OCI-LY1 (cell line): ENCODE results near the gene CALHM1.

Source experiments
- H2AFZ ChIP-seq: fragments of 200-600 bp; sonication (generic), shearing (Covaris generic); 2 replicates; pipeline ENCODE4 v1.6.0; 2014; ENCODE audit warnings: antibody characterized with exemption, mild to moderate bottlenecking, low read length
- H3F3A ChIP-seq: fragments of 200-600 bp; sonication (generic), shearing (Covaris generic); 2 replicates; pipeline ENCODE4 v1.6.0; 2014; ENCODE audit warnings: mild to moderate bottlenecking, antibody characterized with exemption, low read length, moderate library complexity; ENCODE audit not compliant: insufficient read depth
- H3K27ac ChIP-seq: fragments of 200-600 bp; sonication (generic); 2 replicates; pipeline ENCODE4 v1.5.1; 2014; ENCODE audit warnings: low read length, mixed run types, mild to moderate bottlenecking, low read depth; ENCODE audit not compliant: poor library complexity, severe bottlenecking
- H3K27me3 ChIP-seq: fragments of 200-600 bp; sonication (generic); 2 replicates; pipeline ENCODE4 v1.6.0; 2014; ENCODE audit warnings: antibody characterized with exemption, mild to moderate bottlenecking, low read length, moderate library complexity; ENCODE audit not compliant: insufficient read depth
- H3K36me3 ChIP-seq: fragments of 200-600 bp; sonication (generic); 2 replicates; pipeline ENCODE4 v1.6.1; 2014; ENCODE audit warnings: mild to moderate bottlenecking, antibody characterized with exemption, low read length, moderate library complexity, mixed read lengths; ENCODE audit not compliant: insufficient read depth
- H3K4me1 ChIP-seq: fragments of 200-600 bp; sonication (generic); 2 replicates; pipeline ENCODE4 v1.5.1; 2014; ENCODE audit warnings: mild to moderate bottlenecking, low read length, moderate library complexity; ENCODE audit not compliant: insufficient read depth, severe bottlenecking
- H3K4me2 ChIP-seq: fragments of 200-600 bp; sonication (generic), shearing (Covaris generic); 2 replicates; pipeline ENCODE4 v1.6.1; 2014; ENCODE audit warnings: low read length
- H3K4me3 ChIP-seq: fragments of 200-600 bp; sonication (generic); 2 replicates; pipeline ENCODE4 v1.5.1; 2014; ENCODE audit warnings: low read length, low read depth, mild to moderate bottlenecking, mixed read lengths; ENCODE audit not compliant: poor library complexity, severe bottlenecking
- H3K79me2 ChIP-seq: fragments of 200-600 bp; shearing (Covaris generic); 2 replicates; pipeline ENCODE4 v1.6.1; 2016; ENCODE audit warnings: mixed run types, low read length, mixed read lengths; ENCODE audit not compliant: insufficient read depth
- H3K9ac ChIP-seq: fragments of 200-600 bp; sonication (generic), shearing (Covaris generic); 2 replicates; pipeline ENCODE4 v1.6.1; 2014; ENCODE audit warnings: mild to moderate bottlenecking, low read length, mixed read lengths
- H3K9me2 ChIP-seq: fragments of 200-600 bp; sonication (generic), shearing (Covaris generic); 2 replicates; pipeline ENCODE4 v1.6.1; 2014; ENCODE audit warnings: low read depth, mild to moderate bottlenecking, low read length, mixed read lengths
- H3K9me3 ChIP-seq: fragments of 200-600 bp; shearing (Covaris generic); 2 replicates; pipeline ENCODE4 v1.6.1; 2014; ENCODE audit warnings: low read length, mixed read lengths
- H4K20me1 ChIP-seq: fragments of 200-600 bp; sonication (generic), shearing (Covaris generic); 2 replicates; pipeline ENCODE4 v1.6.0; 2016; ENCODE audit warnings: mild to moderate bottlenecking, low read length; ENCODE audit not compliant: insufficient read depth
- CTCF ChIP-seq: fragments of 200-600 bp; sonication (generic), shearing (Covaris generic); IDR thresholded peaks from 2 replicates; pipeline ENCODE4 v1.5.1; 2017; ENCODE audit warnings: mild to moderate bottlenecking, antibody characterized with exemption, low read length, moderate library complexity, mixed read lengths
- EZH2 ChIP-seq: fragments of 200-600 bp; sonication (generic), shearing (Covaris generic); IDR thresholded peaks from 2 replicates; pipeline ENCODE4 v1.8.0; 2017; ENCODE audit warnings: borderline replicate concordance, mixed run types, mild to moderate bottlenecking, antibody characterized with exemption, low read length, moderate library complexity, mixed read lengths

Gene CALHM1

GRCh38 chr10:103458720-103459119 is at the start of gene CALHM1:
CALHM1 (minus strand) TSS chr10:103458900; CDS start chr10:103458751, 149 bp downstream.
- no peaks in the 10 kb centered on the region for H3K79me2 ChIP-seq
- H2AFZ ChIP-seq: no peak within 1 kb of the TSS
- no peaks in the 10 kb centered on the region for H3K27me3 ChIP-seq
- no peak within 1 kb of the TSS for H3K4me2 ChIP-seq
- H3K27ac ChIP-seq: no peak within 1 kb of the TSS
- no peaks in the 10 kb centered on the region for H3K9me2 ChIP-seq
- no peaks in the 10 kb centered on the region for H3K36me3 ChIP-seq
- TF ChIP-seq EZH2 (no peak), CTCF (no peak)
- no peaks in the 10 kb centered on the region for H4K20me1 ChIP-seq
- H3F3A ChIP-seq: no peaks in the 10 kb centered on the region; the same call in 1 of the 2 replicates
- H3K9me3 ChIP-seq: no peaks in the 10 kb centered on the region
- no peak within 1 kb of the TSS for H3K9ac ChIP-seq
- no peaks in the 10 kb centered on the region for H3K4me1 ChIP-seq
- no peak within 1 kb of the TSS for H3K4me3 ChIP-seq

GRCh38 chr10:103507235-103508191 is 48.8 kb upstream of the CALHM1 start:
- peaks cover 5% of the 10 kb centered on the region for H3K27me3 ChIP-seq
- no peak overlapping the region for H3K4me2 ChIP-seq
- no peaks in the 10 kb centered on the region for H3K9me3 ChIP-seq
- H4K20me1 ChIP-seq: no peaks in the 10 kb centered on the region
- no peaks in the 10 kb centered on the region for H3K36me3 ChIP-seq
- TF ChIP-seq EZH2 (no peak), CTCF (no peak)
- no peaks in the 10 kb centered on the region for H3K9me2 ChIP-seq
- H2AFZ ChIP-seq: no peak overlapping the region
- no peak overlapping the region for H3K9ac ChIP-seq
- no peaks in the 10 kb centered on the region for H3F3A ChIP-seq
- no peaks in the 10 kb centered on the region for H3K79me2 ChIP-seq
- no peak overlapping the region for H3K27ac ChIP-seq
- no peaks in the 10 kb centered on the region for H3K4me1 ChIP-seq
- no peak overlapping the region for H3K4me3 ChIP-seq

GRCh38 chr10:103506061-103506460 is 47.4 kb upstream of the CALHM1 start:
- Histone ChIP-seq H3K27me3 (peaks cover 5% of the 10 kb centered on the region), H3K36me3 (no peaks in the 10 kb centered on the region), H3K4me2 (no peak overlapping the region), H3K4me3 (no peak overlapping the region), H4K20me1 (no peaks in the 10 kb centered on the region), H3K9me3 (no peaks in the 10 kb centered on the region), H3K27ac (no peak overlapping the region), H3K9ac (no peak overlapping the region), H3K9me2 (no peaks in the 10 kb centered on the region), H3K4me1 (no peaks in the 10 kb centered on the region), H3F3A (no peaks in the 10 kb centered on the region), H2AFZ (no peak overlapping the region), H3K79me2 (no peaks in the 10 kb centered on the region)
- TF ChIP-seq EZH2 (no peak), CTCF (no peak)
